Stimulated activated naive CD8-positive, alpha-beta T cell treated with anti-CD3 and anti-CD28 coated beads, Interleukin-15, Interleukin-2, amounts not matched to agents 100 ng/mL and 50 ng/mL, for 24 hours (primary cell): ENCODE data around the gene RRP9.
"Not testable (repeated sequence)": the region's sequence is repeated elsewhere in the genome, so short reads cannot be mapped to it uniquely, and the experiment has no call there.

Experiments
- H3K27ac Mint-ChIP-seq: one replicate; pipeline ENCODE4 v1.8.0; 2021; ENCODE audit warnings: mild to moderate bottlenecking, mixed read lengths
- H3K27me3 Mint-ChIP-seq: one replicate; pipeline ENCODE4 v1.8.0; 2021; ENCODE audit warnings: mixed read lengths
- H3K36me3 Mint-ChIP-seq: one replicate; pipeline ENCODE4 v1.8.0; 2021; ENCODE audit warnings: low read depth, mixed read lengths
- H3K4me1 Mint-ChIP-seq: one replicate; pipeline ENCODE4 v1.8.0; 2021; ENCODE audit warnings: low read depth, mixed read lengths
- H3K4me3 Mint-ChIP-seq: one replicate; pipeline ENCODE4 v1.8.0; 2021; ENCODE audit warnings: mild to moderate bottlenecking, mixed read lengths
- H3K9me3 Mint-ChIP-seq: one replicate; pipeline ENCODE4 v1.8.0; 2021; ENCODE audit warnings: mixed read lengths

Gene RRP9

GRCh38 chr3:51941798-51942602, at the start of gene RRP9, which contains the start of gene PARP3:
RRP9 (minus strand) TSS chr3:51941904; CDS start chr3:51941867, 37 bp downstream.
PARP3 (plus strand) TSS chr3:51942363; CDS start chr3:51943356, 993 bp downstream.
- H3K4me1 Mint-ChIP-seq: peaks cover 38% of the 10 kb centered on the region
- peaks cover 34% of the 10 kb centered on the region for H3K36me3 Mint-ChIP-seq
- H3K27ac Mint-ChIP-seq: peak within 1 kb of the TSS; percentile 87
- H3K4me3 Mint-ChIP-seq: peak within 1 kb of the TSS; percentile 90
- H3K27me3 Mint-ChIP-seq: no peaks in the 10 kb centered on the region
- no peaks in the 10 kb centered on the region for H3K9me3 Mint-ChIP-seq

- not testable (repeated sequence) for H3K27me3 Mint-ChIP-seq, H3K9me3 Mint-ChIP-seq, H3K4me3 Mint-ChIP-seq, H3K27ac Mint-ChIP-seq
- Mint-ChIP-seq H3K4me1 (peaks cover 33% of the 10 kb centered on the region), H3K36me3 (peaks cover 43% of the 10 kb centered on the region)
Measured at GRCh38 chr3:51990501-51990971, 48.8 kb upstream of the RRP9 start.

- H3K36me3 Mint-ChIP-seq: peaks cover 22% of the 10 kb centered on the region
- H3K4me3 Mint-ChIP-seq: no peak overlapping the region
- no peaks in the 10 kb centered on the region for H3K9me3 Mint-ChIP-seq
- no peaks in the 10 kb centered on the region for H3K27me3 Mint-ChIP-seq
- H3K27ac Mint-ChIP-seq: no peak overlapping the region
- H3K4me1 Mint-ChIP-seq: peaks cover 26% of the 10 kb centered on the region
Measured at GRCh38 chr3:51988286-51989146, 46.8 kb upstream of the RRP9 start.

- no peaks in the 10 kb centered on the region for H3K27me3 Mint-ChIP-seq
- no peak overlapping the region for H3K27ac Mint-ChIP-seq
- no peaks in the 10 kb centered on the region for H3K9me3 Mint-ChIP-seq
- peaks cover 26% of the 10 kb centered on the region for H3K4me1 Mint-ChIP-seq
- H3K36me3 Mint-ChIP-seq: peaks cover 13% of the 10 kb centered on the region
- no peak overlapping the region for H3K4me3 Mint-ChIP-seq
Measured at GRCh38 chr3:51987568-51987967, 45.9 kb upstream of the RRP9 start.

GRCh38 chr3:51986010-51986947, 44.6 kb upstream of the RRP9 start:
- peaks cover 3% of the 10 kb centered on the region for H3K36me3 Mint-ChIP-seq
- H3K27me3 Mint-ChIP-seq: no peaks in the 10 kb centered on the region
- H3K4me3 Mint-ChIP-seq: no peak overlapping the region
- peaks cover 29% of the 10 kb centered on the region for H3K4me1 Mint-ChIP-seq
- no peaks in the 10 kb centered on the region for H3K9me3 Mint-ChIP-seq
- H3K27ac Mint-ChIP-seq: peak overlapping the region; percentile 28

- peaks cover 6% of the 10 kb centered on the region for H3K36me3 Mint-ChIP-seq
- H3K27ac Mint-ChIP-seq: peak overlapping the region; percentile 75
- peak overlapping the region; percentile 92 for H3K4me3 Mint-ChIP-seq
- H3K4me1 Mint-ChIP-seq: peaks cover 30% of the 10 kb centered on the region
- no peaks in the 10 kb centered on the region for H3K9me3 Mint-ChIP-seq
- no peaks in the 10 kb centered on the region for H3K27me3 Mint-ChIP-seq
Measured at GRCh38 chr3:51985063-51985462, 43.4 kb upstream of the RRP9 start.

GRCh38 chr3:51984269-51984647, 42.6 kb upstream of the RRP9 start:
- peak overlapping the region; percentile 63 for H3K27ac Mint-ChIP-seq
- no peaks in the 10 kb centered on the region for H3K27me3 Mint-ChIP-seq
- H3K4me1 Mint-ChIP-seq: peaks cover 30% of the 10 kb centered on the region
- H3K9me3 Mint-ChIP-seq: no peaks in the 10 kb centered on the region
- H3K4me3 Mint-ChIP-seq: peak overlapping the region; percentile 92
- H3K36me3 Mint-ChIP-seq: peaks cover 6% of the 10 kb centered on the region

- Mint-ChIP-seq H3K36me3 (peaks cover 6% of the 10 kb centered on the region), H3K27me3 (no peaks in the 10 kb centered on the region), H3K4me3 (peak overlapping the region; percentile 92), H3K9me3 (no peaks in the 10 kb centered on the region), H3K4me1 (peaks cover 34% of the 10 kb centered on the region), H3K27ac (peak overlapping the region; percentile 94)
Measured at GRCh38 chr3:51983578-51984268, 42.0 kb upstream of the RRP9 start.

GRCh38 chr3:51982838-51983577, 41.3 kb upstream of the RRP9 start, which contains the start of gene ACY1:
ACY1 (plus strand) TSS chr3:51983535; CDS start chr3:51984065, 530 bp downstream.
- H3K4me1 Mint-ChIP-seq: peaks cover 34% of the 10 kb centered on the region
- H3K27ac Mint-ChIP-seq: peak within 1 kb of the TSS; percentile 94
- peak within 1 kb of the TSS; percentile 92 for H3K4me3 Mint-ChIP-seq
- no peaks in the 10 kb centered on the region for H3K27me3 Mint-ChIP-seq
- no peaks in the 10 kb centered on the region for H3K9me3 Mint-ChIP-seq
- peaks cover 6% of the 10 kb centered on the region for H3K36me3 Mint-ChIP-seq

- peaks cover 35% of the 10 kb centered on the region for H3K4me1 Mint-ChIP-seq
- peak overlapping the region; percentile 92 for H3K4me3 Mint-ChIP-seq
- peaks cover 6% of the 10 kb centered on the region for H3K36me3 Mint-ChIP-seq
- no peaks in the 10 kb centered on the region for H3K27me3 Mint-ChIP-seq
- H3K27ac Mint-ChIP-seq: peak overlapping the region; percentile 94
- H3K9me3 Mint-ChIP-seq: no peaks in the 10 kb centered on the region
Measured at GRCh38 chr3:51982352-51982837, 40.7 kb upstream of the RRP9 start.

- Mint-ChIP-seq H3K4me1 (peaks cover 56% of the 10 kb centered on the region), H3K4me3 (no peak overlapping the region), H3K27me3 (no peaks in the 10 kb centered on the region)
Measured at GRCh38 chr3:51980253-51980652, 38.5 kb upstream of the RRP9 start.

GRCh38 chr3:51978143-51978502, 36.4 kb upstream of the RRP9 start:
- H3K36me3 Mint-ChIP-seq: peaks cover 6% of the 10 kb centered on the region
- no peaks in the 10 kb centered on the region for H3K9me3 Mint-ChIP-seq
- peaks cover 54% of the 10 kb centered on the region for H3K4me1 Mint-ChIP-seq
- H3K27ac Mint-ChIP-seq: no peak overlapping the region
- H3K27me3 Mint-ChIP-seq: no peaks in the 10 kb centered on the region
- no peak overlapping the region for H3K4me3 Mint-ChIP-seq

More at GRCh38 chr3:51980253-51980652, 38.5 kb upstream of the RRP9 start:
- no peaks in the 10 kb centered on the region for H3K9me3 Mint-ChIP-seq
- no peak overlapping the region for H3K27ac Mint-ChIP-seq
- H3K36me3 Mint-ChIP-seq: peaks cover 6% of the 10 kb centered on the region
